Common myeloid progenitor, CD34-positive (primary cell): Measurements from ENCODE around the gene DCAF4.

Experiments
- CTCF ChIA-PET: fragments of 350-600 bp; sonication (Branson Sonifier 250); formaldehyde crosslinking; loops from one replicate; lab custom pipeline; 2021; ENCODE audit warnings: antibody characterized with exemption; lab: Charles Lee
- POLR2A ChIA-PET: fragments of 350-600 bp; sonication (Branson Sonifier 250); formaldehyde crosslinking; loops from one replicate; lab custom pipeline; 2021; ENCODE audit warnings: antibody characterized with exemption; lab: Charles Lee
- DNase-seq, 3 donors: peaks; one replicate each; pipeline versions ENCODE4 v3.0.0 to v3.0.0-alpha.2; 2013
- H3K27ac ChIP-seq, 2 experiments: 1 replicate in 1 of 2; 2 replicates in 1 of 2; pipeline ENCODE4 v1.7.0; 2013; ENCODE audit warnings: inconsistent platforms in 2 of 2, low read length in 2 of 2, mild to moderate bottlenecking in 2 of 2, low read depth in 1 of 2, moderate library complexity in 1 of 2; ENCODE audit not compliant: severe bottlenecking in 2 of 2, insufficient read depth in 1 of 2, poor library complexity in 1 of 2
- H3K27me3 ChIP-seq, 5 experiments: replicated peaks in 2 of 5; 1 replicate in 3 of 5; 2 replicates in 2 of 5; pipeline versions ENCODE4 v1.6.1 to v1.7.0; 2013; ENCODE audit warnings: low read length in 4 of 5, mild to moderate bottlenecking in 2 of 5, moderate library complexity in 2 of 5, inconsistent platforms in 1 of 5; ENCODE audit not compliant: insufficient read depth in 5 of 5, control insufficient read depth in 4 of 5
- H3K36me3 ChIP-seq, 4 experiments: 1 replicate in 2 of 4; 2 replicates in 2 of 4; pipeline versions ENCODE4 v1.6.1 to v1.7.0; 2013; ENCODE audit warnings: low read length in 3 of 4, control low read depth in 1 of 4, mild to moderate bottlenecking in 1 of 4; ENCODE audit not compliant: control insufficient read depth in 4 of 4, insufficient read depth in 4 of 4
- H3K4me1 ChIP-seq, 4 experiments: 1 replicate in 3 of 4; 2 replicates in 1 of 4; pipeline versions ENCODE4 v1.6.1 to v1.7.1; 2013; ENCODE audit warnings: low read length in 3 of 4, mild to moderate bottlenecking in 3 of 4, control low read depth in 1 of 4, inconsistent platforms in 1 of 4, moderate library complexity in 1 of 4; ENCODE audit not compliant: control insufficient read depth in 4 of 4, insufficient read depth in 4 of 4; ENCODE audit errors: control extremely low read depth in 1 of 4
- H3K4me3 ChIP-seq, 7 experiments: 1 replicate in 4 of 7; 2 replicates in 3 of 7; pipeline versions ENCODE4 v1.5.1 to v1.7.0; 2013; ENCODE audit warnings: mild to moderate bottlenecking in 7 of 7, low read length in 6 of 7, moderate library complexity in 6 of 7, inconsistent platforms in 2 of 7, low read depth in 2 of 7, control low read depth in 1 of 7; ENCODE audit not compliant: insufficient read depth in 4 of 7, control insufficient read depth in 1 of 7; ENCODE audit errors: extremely low read depth in 1 of 7
- H3K9me3 ChIP-seq, 5 experiments: 1 replicate in 4 of 5; 2 replicates in 1 of 5; pipeline versions ENCODE4 v1.6.1 to v1.7.1; 2013; ENCODE audit warnings: low read length in 4 of 5, mild to moderate bottlenecking in 2 of 5, inconsistent platforms in 1 of 5, low read depth in 1 of 5, moderate library complexity in 1 of 5; ENCODE audit not compliant: control insufficient read depth in 4 of 5, insufficient read depth in 2 of 5; ENCODE audit errors: control extremely low read depth in 1 of 5
- whole genome bisulfite sequencing: methylation state at CpG from one replicate; pipeline ENCODE4 v1.1.5; 2013; ENCODE audit not compliant: insufficient coverage; 5-methylcytosine and 5-hydroxymethylcytosine counted together

The DCAF4 gene

GRCh38 chr14:72893636-72894322 is 32.5 kb upstream of the DCAF4 start, which contains the start of gene DPF3:
TSS of gene DPF3 (minus strand) at chr14:72894101. CDS start at chr14:72894088, 13 bp downstream.
- H3K4me1 ChIP-seq = peaks cover 3 to 34% (median 30%) of the 10 kb centered on the region in 4 experiments
- WGBS = 0% methylated on average over 24 of the region's 54 CpGs
- peaks cover 16 to 85% (median 45%) of the 10 kb centered on the region in 5 experiments for H3K27me3 ChIP-seq
- no peaks in the 10 kb centered on the region for H3K36me3 ChIP-seq
- no peak within 1 kb of the TSS for H3K27ac ChIP-seq
- H3K4me3 ChIP-seq = peak within 1 kb of the TSS; percentile 40 to 79 (median 74)
- POLR2A ChIA-PET = no interaction called here
- CTCF ChIA-PET = interaction anchor here (0.9 to 1.2 kb wide), 3 partner anchors 11 to 381 kb away, joined by 3 to 4 read pairs (median 3); no protein-coding TSS in a partner anchor
- H3K9me3 ChIP-seq = no peaks in the 10 kb centered on the region
- peak; percentile 84 to 92 (median 91) for DNase-seq

GRCh38 chr14:72894323-72894622 is 32.0 kb upstream of the DCAF4 start:
- H3K4me1 ChIP-seq = peaks cover 3 to 34% (median 30%) of the 10 kb centered on the region in 4 experiments
- no peak for DNase-seq
- H3K9me3 ChIP-seq = no peaks in the 10 kb centered on the region
- 1% methylated on average over 9 of the region's 11 CpGs for WGBS
- no peaks in the 10 kb centered on the region for H3K36me3 ChIP-seq
- H3K4me3 ChIP-seq = peak overlapping the region in 6 of 7 experiments; percentile 70 to 79 (median 76)
- ChIA-PET POLR2A (no interaction called here), CTCF (interaction anchor here (0.9 to 1.2 kb wide), 3 partner anchors 11 to 381 kb away, joined by 3 to 4 read pairs (median 3); no protein-coding TSS in a partner anchor)
- peaks cover 16 to 82% (median 42%) of the 10 kb centered on the region in 5 experiments for H3K27me3 ChIP-seq
- no peak overlapping the region for H3K27ac ChIP-seq

- H3K36me3 ChIP-seq = no peaks in the 10 kb centered on the region
- DNase-seq = peak in 1 of 3 donors; percentile 37
- H3K27ac ChIP-seq = no peak overlapping the region
- H3K9me3 ChIP-seq = no peaks in the 10 kb centered on the region
- H3K4me3 ChIP-seq = peak overlapping the region in 6 of 7 experiments; percentile 70 to 79 (median 76)
- POLR2A ChIA-PET = no interaction called here
- H3K4me1 ChIP-seq = peaks cover 3 to 34% (median 30%) of the 10 kb centered on the region in 4 experiments
- 5% methylated on average over 18 of the region's 25 CpGs for WGBS
- peaks cover 16 to 80% (median 41%) of the 10 kb centered on the region in 5 experiments for H3K27me3 ChIP-seq
- CTCF ChIA-PET = interaction anchor here (0.8 to 1.2 kb wide), 6 partner anchors 9 to 382 kb away, joined by 3 to 5 read pairs (median 4); no protein-coding TSS in a partner anchor
These were observed 31.5 kb upstream of the DCAF4 start for GRCh38 chr14:72894623-72895378.

GRCh38 chr14:72898448-72898847 is 27.8 kb upstream of the DCAF4 start:
- Histone ChIP-seq H3K36me3 (no peaks in the 10 kb centered on the region), H3K4me3 (no peak overlapping the region), H3K27me3 (peaks cover 8 to 67% (median 27%) of the 10 kb centered on the region in 5 experiments), H3K9me3 (no peaks in the 10 kb centered on the region), H3K27ac (no peak overlapping the region), H3K4me1 (peaks cover 3 to 16% (median 13%) of the 10 kb centered on the region in 4 experiments)
- POLR2A ChIA-PET = no interaction called here
- CTCF ChIA-PET = interaction anchor here (1.5 to 5.9 kb wide), 2 partner anchors 12 to 384 kb away, joined by 3 to 48 read pairs; no protein-coding TSS in a partner anchor
- DNase-seq = no peak
- 44% methylated on average over 2 of the region's 3 CpGs for WGBS

- CTCF ChIA-PET = interaction anchor here (5.9 kb wide), 1 partner anchor 387 kb away, joined by 48 read pairs; no protein-coding TSS in a partner anchor
- DNase-seq = no peak
- POLR2A ChIA-PET = no interaction called here
- Histone ChIP-seq H3K4me3 (no peak overlapping the region), H3K4me1 (no peaks in the 10 kb centered on the region), H3K9me3 (no peaks in the 10 kb centered on the region), H3K36me3 (no peaks in the 10 kb centered on the region), H3K27me3 (peaks cover 2 to 62% (median 16%) of the 10 kb centered on the region in 5 experiments), H3K27ac (no peak overlapping the region)
- WGBS = 100% methylated on average over 3 of the region's 3 CpGs
These were observed 24.9 kb upstream of the DCAF4 start for GRCh38 chr14:72901361-72901760.

DNA sequence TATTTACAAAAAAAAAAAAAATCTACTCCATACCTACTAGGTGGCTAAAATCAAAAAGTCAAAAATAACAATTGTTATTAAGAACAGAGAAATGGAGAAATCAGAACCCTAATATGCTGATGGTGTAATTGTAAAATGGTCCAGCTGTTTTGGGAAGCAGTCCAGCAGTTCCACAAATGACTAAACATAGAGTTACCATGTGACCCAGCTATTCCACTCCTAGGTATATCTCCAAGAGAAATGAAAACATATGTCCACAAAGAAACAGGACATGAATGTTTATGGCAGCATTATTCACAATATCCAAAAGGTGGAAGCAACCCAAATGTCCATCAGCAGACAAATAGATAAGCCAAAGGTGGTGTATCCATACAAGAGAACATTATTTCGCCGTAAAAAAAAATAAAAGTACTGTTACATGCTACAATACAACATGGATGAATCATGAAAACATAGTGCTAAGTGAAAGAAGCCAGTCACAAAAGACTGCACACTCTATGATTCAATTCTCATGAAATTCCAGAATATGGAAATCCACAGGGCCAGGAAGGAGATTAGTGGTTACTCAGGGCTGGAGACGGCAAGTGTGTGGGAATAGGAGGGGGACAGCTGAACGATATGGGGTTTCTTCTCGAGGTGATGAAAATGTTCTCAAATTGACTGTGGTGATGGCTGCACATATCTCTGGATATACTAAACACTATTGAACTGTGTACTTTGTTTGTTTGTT is 23.3 kb upstream of the DCAF4 start:
- no peaks in the 10 kb centered on the region for H3K36me3 ChIP-seq
- POLR2A ChIA-PET = no interaction called here
- WGBS = no CpG with 5 or more reads among the region's 5 CpGs
- H3K4me1 ChIP-seq = no peaks in the 10 kb centered on the region
- CTCF ChIA-PET = interaction anchor here (0.8 to 5.0 kb wide), 10 partner anchors 8 to 428 kb away, joined by 3 to 171 read pairs (median 6); no protein-coding TSS in a partner anchor
- H3K27me3 ChIP-seq = peaks cover 0 to 58% (median 13%) of the 10 kb centered on the region in 5 experiments
- H3K9me3 ChIP-seq = no peaks in the 10 kb centered on the region
- no peak overlapping the region for H3K4me3 ChIP-seq
- DNase-seq = no peak
- no peak overlapping the region for H3K27ac ChIP-seq
